GM19043 (cell line): ENCODE data around the gene PLAAT1.

ENCODE experiments used
- ATAC-seq: cut with Tn5 transposase; IDR thresholded peaks from one replicate; pipeline ENCODE4 v1.9.1; 2021; ENCODE audit warnings: low read depth; ENCODE audit not compliant: unreplicated experiment

PLAAT1 gene

GRCh38 chr3:193250492-193250891 is 9.5 kb downstream of the PLAAT1 start:
- no peak for ATAC-seq

GRCh38 chr3:193253986-193254660 is 13.1 kb downstream of the PLAAT1 start:
- no peak for ATAC-seq

DNA sequence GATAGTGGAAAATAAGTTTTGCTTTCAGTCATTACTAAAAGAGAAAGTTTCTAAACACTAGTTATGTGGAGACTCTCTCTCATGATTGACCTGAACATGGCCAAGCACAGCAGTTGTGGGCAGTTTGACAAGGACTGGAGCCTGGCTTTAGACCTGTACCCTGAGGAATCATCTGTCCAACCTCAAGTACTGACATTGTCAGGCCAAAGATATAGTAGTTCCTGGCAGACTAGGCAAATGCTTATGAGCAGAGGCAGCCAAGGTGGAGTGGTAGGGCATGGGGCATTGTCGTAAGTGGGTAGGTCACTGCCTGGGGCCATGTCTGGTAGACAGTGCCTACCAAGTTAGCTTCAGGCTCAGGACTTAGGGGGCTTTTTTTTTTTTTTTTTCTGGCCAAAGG is 20.9 kb downstream of the PLAAT1 start:
- no peak for ATAC-seq

DNA sequence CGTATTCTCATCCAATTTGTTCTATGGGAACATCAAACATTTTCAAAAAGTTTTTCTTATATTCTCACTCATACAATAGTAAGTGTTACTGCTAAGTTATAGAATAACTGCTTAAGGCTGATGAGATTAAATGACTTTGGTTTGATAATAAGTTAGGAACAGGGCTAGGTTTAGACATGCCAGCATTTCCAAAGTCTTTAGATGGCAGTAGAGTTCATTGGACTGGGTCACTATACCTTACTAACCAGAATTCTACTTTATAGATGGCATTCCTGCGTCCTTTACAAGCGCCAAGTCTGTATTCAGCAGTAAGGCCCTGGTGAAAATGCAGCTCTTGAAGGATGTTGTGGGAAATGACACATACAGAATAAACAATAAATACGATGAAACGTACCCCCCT is 21.7 kb downstream of the PLAAT1 start:
- no peak for ATAC-seq

- no peak for ATAC-seq
Observed at GRCh38 chr3:193269343-193270028, 28.5 kb downstream of the PLAAT1 start.

- ATAC-seq = no peak
Observed at GRCh38 chr3:193270451-193270850, 29.4 kb downstream of the PLAAT1 start.

DNA sequence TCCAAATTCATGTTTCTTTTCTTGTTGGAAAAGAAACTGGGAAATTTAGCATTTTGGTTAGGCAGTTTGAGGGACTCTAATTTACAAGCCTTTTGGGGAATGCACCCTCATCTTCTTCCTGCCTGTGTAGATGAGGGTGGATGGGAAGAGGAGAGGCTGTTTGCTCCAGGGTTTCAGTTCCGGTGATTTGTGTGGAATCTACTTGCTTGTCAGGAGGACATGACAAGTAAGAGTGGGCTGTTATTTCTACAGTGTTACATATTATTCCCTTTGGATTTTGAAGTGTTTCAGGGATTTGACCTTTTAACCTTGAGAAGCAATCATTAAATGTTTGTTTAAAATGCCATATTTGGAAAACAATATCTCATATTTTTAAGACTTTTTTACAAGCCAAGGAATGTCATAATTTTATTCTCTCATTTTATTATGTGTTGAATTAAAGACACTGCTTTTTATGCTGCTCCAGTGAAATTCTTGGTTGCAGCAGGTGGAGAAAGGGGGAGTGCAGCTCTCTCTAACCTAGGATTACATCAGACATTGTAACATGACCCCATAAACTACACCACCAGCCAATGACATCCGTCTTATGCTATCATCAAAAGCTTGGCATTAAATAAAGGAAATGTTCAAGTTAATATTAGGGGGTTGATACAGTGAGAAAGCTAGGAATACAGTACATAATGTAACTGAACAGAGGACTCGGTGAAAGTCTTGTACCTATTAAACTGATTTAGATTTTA is 30.2 kb downstream of the PLAAT1 start:
- no peak for ATAC-seq

DNA sequence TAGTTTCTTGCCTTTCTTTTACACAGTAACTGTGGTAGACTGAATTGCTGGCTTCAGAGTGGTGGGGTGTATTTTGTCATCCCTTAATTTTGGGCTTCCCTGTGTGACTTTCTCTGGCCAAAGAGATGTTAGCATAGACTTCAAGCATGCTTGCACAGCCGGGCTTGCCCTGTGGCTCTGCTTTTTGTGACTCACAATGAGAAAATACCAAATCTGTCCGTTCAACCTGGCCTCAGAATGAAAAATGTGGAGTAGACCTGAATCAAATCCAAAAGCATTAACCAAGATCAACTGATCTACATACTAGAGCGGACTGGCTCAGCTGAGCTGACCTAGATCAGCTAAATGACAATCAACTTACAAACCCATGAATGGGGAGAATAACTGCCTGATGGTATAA is 51.4 kb downstream of the PLAAT1 start:
- ATAC-seq = no peak

DNA sequence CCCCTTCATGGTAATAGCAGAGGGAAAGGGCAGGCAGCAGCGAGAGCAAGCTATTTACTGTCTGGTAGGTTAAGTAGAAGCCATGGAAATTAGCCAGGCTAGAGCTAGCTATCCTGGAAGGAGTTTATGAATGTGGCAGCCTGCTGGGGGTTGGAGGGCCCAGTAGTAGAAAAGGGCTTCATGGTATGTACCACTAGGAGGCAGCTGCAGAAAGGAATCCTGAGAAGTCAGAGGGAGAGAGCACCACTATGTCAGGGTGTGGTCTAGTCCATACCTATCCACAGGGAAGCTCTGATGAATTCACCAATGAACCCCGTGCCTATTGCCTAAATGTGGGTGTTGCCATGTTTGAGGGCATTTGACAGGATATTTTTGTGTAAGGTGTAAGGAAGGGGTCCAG is 55.0 kb downstream of the PLAAT1 start:
- no peak for ATAC-seq

- no peak for ATAC-seq
Observed at GRCh38 chr3:193297421-193297820, 56.4 kb downstream of the PLAAT1 start.

DNA sequence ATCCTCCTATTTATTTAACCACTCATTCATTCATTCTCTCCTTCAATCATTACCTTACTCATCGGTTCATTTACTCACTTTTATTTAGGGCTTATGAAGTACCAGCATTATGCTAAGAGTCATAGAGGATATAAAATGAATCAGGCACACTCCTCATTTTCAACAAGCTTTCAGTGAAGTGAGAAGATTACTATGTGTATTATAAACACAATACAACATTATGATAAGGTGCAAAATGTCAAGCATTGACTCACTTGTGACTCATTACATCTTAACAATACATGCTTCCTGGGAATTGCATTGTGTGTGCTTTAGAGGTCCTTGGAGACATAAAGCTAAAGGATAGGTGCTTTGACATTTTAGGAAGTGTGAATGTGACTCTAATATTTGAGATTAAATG is 60.4 kb downstream of the PLAAT1 start:
- ATAC-seq = no peak

- ATAC-seq = no peak
Observed at GRCh38 chr3:193305356-193305755, 64.3 kb downstream of the PLAAT1 start.

DNA sequence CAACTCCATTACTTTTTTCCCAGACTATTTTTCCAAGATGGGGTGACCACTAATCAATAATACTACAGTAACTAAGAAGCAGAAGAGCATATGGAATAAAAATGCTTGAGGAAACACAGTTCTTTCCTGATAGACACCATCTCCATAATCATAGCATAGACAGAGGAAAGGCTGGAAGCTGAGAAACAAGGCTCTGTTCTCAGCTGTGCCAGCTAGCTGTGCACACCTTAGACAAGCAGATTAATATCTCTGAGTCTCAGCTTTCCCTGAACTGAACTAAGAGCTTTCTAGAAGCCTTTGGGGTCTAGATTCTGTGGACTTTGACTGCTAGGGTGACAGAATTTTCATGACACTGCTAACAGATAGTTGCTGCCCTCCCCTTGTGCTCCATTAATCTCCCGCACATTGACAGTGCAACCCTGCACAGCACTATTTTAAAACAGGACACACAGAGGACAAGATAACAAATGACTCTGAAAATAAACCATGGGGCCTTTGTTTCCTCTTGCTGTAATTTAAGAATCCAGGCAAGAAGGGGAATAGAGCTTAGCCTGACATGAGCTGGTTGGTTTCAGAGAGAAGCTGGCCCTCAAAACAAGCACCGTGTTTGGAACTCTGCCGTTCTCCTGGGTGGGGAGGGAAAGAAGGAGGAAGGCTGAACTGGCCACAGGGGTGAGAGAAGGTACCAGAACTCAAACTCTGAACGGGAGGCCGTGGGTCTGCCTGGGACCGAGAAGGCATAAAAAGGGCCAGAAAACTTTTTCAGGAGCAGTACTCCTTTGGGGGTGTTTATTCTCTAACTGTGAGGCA is 70.1 kb downstream of the PLAAT1 start:
- no peak for ATAC-seq

DNA sequence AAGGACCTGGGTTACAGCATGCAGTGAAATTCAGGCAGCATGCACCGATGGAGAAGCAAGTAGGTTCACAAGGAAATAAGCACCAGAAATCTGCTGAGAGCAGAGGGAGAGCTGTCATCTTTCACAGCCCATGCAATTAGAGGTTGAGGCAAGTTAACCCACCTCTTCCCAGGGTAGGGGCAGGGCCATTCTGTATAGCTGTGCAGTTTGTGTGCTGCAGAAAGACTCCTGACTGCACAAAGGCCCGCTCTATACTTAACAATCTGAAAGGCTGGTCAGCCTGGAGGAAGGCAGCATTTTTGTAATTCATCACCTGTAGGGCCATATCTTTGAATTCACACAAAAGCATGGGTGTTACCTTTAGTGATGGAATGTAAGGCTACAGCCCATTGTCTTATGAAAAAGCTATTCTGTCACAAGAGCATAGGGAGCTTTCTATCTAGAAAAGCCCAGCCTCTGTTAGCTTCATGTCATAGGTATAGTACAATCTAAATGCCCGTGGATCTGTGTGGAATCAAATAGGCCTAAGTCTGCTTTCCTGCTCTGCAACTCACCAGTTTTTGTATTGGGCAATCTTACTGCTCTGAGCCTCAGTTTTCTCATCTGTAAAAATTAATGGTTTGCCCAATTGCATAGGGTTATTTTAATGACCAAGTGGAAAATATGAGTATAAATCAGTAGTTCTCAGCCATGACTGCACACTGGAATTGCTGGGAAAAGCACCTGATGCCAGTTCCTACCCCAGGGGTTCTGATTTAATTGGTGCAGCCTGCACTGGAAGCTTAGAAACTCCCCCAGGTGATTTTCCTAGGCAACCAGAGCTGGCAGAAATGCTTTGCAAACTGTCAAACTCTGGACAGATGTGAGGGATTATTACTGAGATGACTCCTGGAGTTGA is 72.3 kb downstream of the PLAAT1 start:
- ATAC-seq = no peak

DNA sequence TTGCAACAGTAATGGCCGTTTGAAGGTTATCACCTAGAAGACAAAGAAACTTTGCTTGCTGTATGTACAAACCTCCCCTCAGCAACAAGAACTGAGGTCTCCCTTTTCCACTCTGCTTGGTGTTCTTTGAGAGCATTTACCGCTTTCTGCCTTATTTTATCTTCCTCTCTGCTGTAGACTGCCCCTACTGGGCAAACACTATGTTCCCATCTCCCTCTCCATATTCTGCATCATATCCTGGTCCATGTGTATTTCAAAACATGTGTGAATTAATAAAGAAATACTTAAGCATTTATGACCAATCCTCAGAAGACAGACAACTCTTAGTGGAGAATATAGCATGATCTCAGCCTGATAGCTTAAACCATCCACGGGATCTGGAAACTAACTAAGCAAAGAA is 73.1 kb downstream of the PLAAT1 start:
- ATAC-seq = no peak

- ATAC-seq = no peak
Observed at GRCh38 chr3:193317682-193318300, 76.8 kb downstream of the PLAAT1 start.
